WTC11 (cell line): ENCODE measurements around the gene PEX6. TPM values are rescaled to one million over a fixed set of nuclear protein-coding genes. Genes with fewer than 3 reads are reported as not detected.

ENCODE experiments used
- ATF1 ChIP-seq: sonication (generic); formaldehyde crosslinking; IDR thresholded peaks from 2 replicates; pipeline ENCODE4 v1.8.1; 2023; ENCODE audit warnings: mild to moderate bottlenecking, moderate library complexity, missing genetic modification reagents
- ATF6 ChIP-seq: sonication (generic); formaldehyde crosslinking; IDR thresholded peaks from 2 replicates; pipeline ENCODE4 v1.8.1; 2023; ENCODE audit warnings: mild to moderate bottlenecking, missing genetic modification reagents
- CBFB ChIP-seq: sonication (generic); formaldehyde crosslinking; IDR thresholded peaks from 2 replicates; pipeline ENCODE4 v1.8.1; 2022; ENCODE audit warnings: mild to moderate bottlenecking, low read depth, missing genetic modification reagents
- CREM ChIP-seq: sonication (generic); formaldehyde crosslinking; IDR thresholded peaks from 2 replicates; pipeline ENCODE4 v1.8.1; 2022; ENCODE audit warnings: mild to moderate bottlenecking, missing genetic modification reagents, moderate library complexity
- CTCF ChIP-seq: fragments of 200-600 bp; IDR thresholded peaks from 2 replicates; pipeline ENCODE4 v1.8.0; 2022; ENCODE audit warnings: antibody characterized with exemption
- IRF2 ChIP-seq: sonication (generic); formaldehyde crosslinking; IDR thresholded peaks from 2 replicates; pipeline ENCODE4 v1.8.0; 2022; ENCODE audit warnings: low read depth, missing genetic modification reagents, borderline replicate concordance
- JUN ChIP-seq: sonication (generic); formaldehyde crosslinking; IDR thresholded peaks from 2 replicates; pipeline ENCODE4 v1.8.0; 2023; ENCODE audit warnings: mild to moderate bottlenecking, missing genetic modification reagents
- PREB ChIP-seq: sonication (generic); formaldehyde crosslinking; IDR thresholded peaks from 2 replicates; pipeline ENCODE4 v1.8.1; 2022; ENCODE audit warnings: mild to moderate bottlenecking, missing genetic modification reagents, moderate library complexity, borderline replicate concordance
- PRRX2 ChIP-seq: fragments of 250-450 bp; sonication (Bioruptor Pico); IDR thresholded peaks from 2 replicates; pipeline ENCODE4 v1.8.0; 2021; ENCODE audit warnings: mild to moderate bottlenecking
- RELA ChIP-seq: sonication (generic); formaldehyde crosslinking; IDR thresholded peaks from 2 replicates; pipeline ENCODE4 v1.8.1; 2022; ENCODE audit warnings: missing genetic modification reagents, mild to moderate bottlenecking, borderline replicate concordance
- SOX15 ChIP-seq: fragments of 250-450 bp; sonication (Bioruptor Pico); IDR thresholded peaks from 2 replicates; pipeline ENCODE4 v1.9.0; 2021; ENCODE audit warnings: mild to moderate bottlenecking
- TEAD1 ChIP-seq: sonication (generic); formaldehyde crosslinking; IDR thresholded peaks from 2 replicates; pipeline ENCODE4 v1.8.0; 2022; ENCODE audit warnings: mild to moderate bottlenecking, missing genetic modification reagents
- USF1 ChIP-seq: sonication (generic); formaldehyde crosslinking; IDR thresholded peaks from 2 replicates; pipeline ENCODE4 v1.8.0; 2022; ENCODE audit warnings: mild to moderate bottlenecking, missing genetic modification reagents
- USF2 ChIP-seq: sonication (generic); formaldehyde crosslinking; IDR thresholded peaks from 2 replicates; pipeline ENCODE4 v1.8.1; 2023; ENCODE audit warnings: mild to moderate bottlenecking, missing genetic modification reagents, moderate library complexity
- ZBTB21 ChIP-seq: sonication (generic); formaldehyde crosslinking; IDR thresholded peaks from 2 replicates; pipeline ENCODE4 v1.8.1; 2023; ENCODE audit warnings: mild to moderate bottlenecking, missing genetic modification reagents, borderline replicate concordance
- ZBTB43 ChIP-seq: sonication (generic); formaldehyde crosslinking; IDR thresholded peaks from 2 replicates; pipeline ENCODE4 v1.8.1; 2023; ENCODE audit warnings: mild to moderate bottlenecking, missing genetic modification reagents
- ZNF423 ChIP-seq: fragments of 250-450 bp; sonication (Bioruptor Pico); IDR thresholded peaks from 2 replicates; pipeline ENCODE4 v2.1.2; 2022; ENCODE audit warnings: mild to moderate bottlenecking, moderate library complexity
- ZNF532 ChIP-seq: fragments of 250-450 bp; sonication (Bioruptor Pico); IDR thresholded peaks from 2 replicates; pipeline ENCODE4 v1.9.0; 2021; ENCODE audit warnings: mild to moderate bottlenecking, borderline replicate concordance
- total RNA-seq: library from RNA; stranded (reverse); gene quantifications from 3 replicates; pipeline ENCODE4 v1.2.3, GENCODE V29; 2021

PEX6 gene
- total RNA-seq, 1 experiment from 2014 or later: 8.2 TPM

- TF ChIP-seq IRF2 (CRISPR knock-in tag) (no peak), PRRX2 (CRISPR knock-in tag) (no peak), CTCF (no peak), CBFB (CRISPR knock-in tag) (no peak), PREB (CRISPR knock-in tag) (no peak), USF2 (CRISPR knock-in tag) (peak; percentile 88), RELA (CRISPR knock-in tag) (peak; percentile 70; the same call in 1 of the 2 replicates), CREM (CRISPR knock-in tag) (peak; percentile 79), USF1 (peak; percentile 84; the same call in 1 of the 2 replicates), ZBTB43 (0 out of 2 replicates have a peak, but pooled peaks have one; percentile 15), SOX15 (CRISPR knock-in tag) (no peak), ZBTB21 (no peak), ZNF532 (no peak), ATF1 (CRISPR knock-in tag) (peak; percentile 60; the same call in 1 of the 2 replicates), ATF6 (CRISPR knock-in tag) (no peak), JUN (no peak), ZNF423 (CRISPR knock-in tag) (no peak), TEAD1 (CRISPR knock-in tag) (no peak)
Measured at GRCh38 chr6:42928986-42929820, 49.8 kb downstream of the PEX6 start, which contains the start of gene CNPY3 (continued).
